OCI-LY1 (cell line): ENCODE measurements around the gene SURF4.

Experiments used
- H2AFZ ChIP-seq: fragments of 200-600 bp; sonication (generic), shearing (Covaris generic); 2 replicates; pipeline ENCODE4 v1.6.0; 2014; ENCODE audit warnings: antibody characterized with exemption, mild to moderate bottlenecking, low read length
- H3F3A ChIP-seq: fragments of 200-600 bp; sonication (generic), shearing (Covaris generic); 2 replicates; pipeline ENCODE4 v1.6.0; 2014; ENCODE audit warnings: mild to moderate bottlenecking, antibody characterized with exemption, low read length, moderate library complexity; ENCODE audit not compliant: insufficient read depth
- H3K27ac ChIP-seq: fragments of 200-600 bp; sonication (generic); 2 replicates; pipeline ENCODE4 v1.5.1; 2014; ENCODE audit warnings: low read length, mixed run types, mild to moderate bottlenecking, low read depth; ENCODE audit not compliant: poor library complexity, severe bottlenecking
- H3K27me3 ChIP-seq: fragments of 200-600 bp; sonication (generic); 2 replicates; pipeline ENCODE4 v1.6.0; 2014; ENCODE audit warnings: antibody characterized with exemption, mild to moderate bottlenecking, low read length, moderate library complexity; ENCODE audit not compliant: insufficient read depth
- H3K36me3 ChIP-seq: fragments of 200-600 bp; sonication (generic); 2 replicates; pipeline ENCODE4 v1.6.1; 2014; ENCODE audit warnings: mild to moderate bottlenecking, antibody characterized with exemption, low read length, moderate library complexity, mixed read lengths; ENCODE audit not compliant: insufficient read depth
- H3K4me1 ChIP-seq: fragments of 200-600 bp; sonication (generic); 2 replicates; pipeline ENCODE4 v1.5.1; 2014; ENCODE audit warnings: mild to moderate bottlenecking, low read length, moderate library complexity; ENCODE audit not compliant: insufficient read depth, severe bottlenecking
- H3K4me2 ChIP-seq: fragments of 200-600 bp; sonication (generic), shearing (Covaris generic); 2 replicates; pipeline ENCODE4 v1.6.1; 2014; ENCODE audit warnings: low read length
- H3K4me3 ChIP-seq: fragments of 200-600 bp; sonication (generic); 2 replicates; pipeline ENCODE4 v1.5.1; 2014; ENCODE audit warnings: low read length, low read depth, mild to moderate bottlenecking, mixed read lengths; ENCODE audit not compliant: poor library complexity, severe bottlenecking
- H3K79me2 ChIP-seq: fragments of 200-600 bp; shearing (Covaris generic); 2 replicates; pipeline ENCODE4 v1.6.1; 2016; ENCODE audit warnings: mixed run types, low read length, mixed read lengths; ENCODE audit not compliant: insufficient read depth
- H3K9ac ChIP-seq: fragments of 200-600 bp; sonication (generic), shearing (Covaris generic); 2 replicates; pipeline ENCODE4 v1.6.1; 2014; ENCODE audit warnings: mild to moderate bottlenecking, low read length, mixed read lengths
- H3K9me2 ChIP-seq: fragments of 200-600 bp; sonication (generic), shearing (Covaris generic); 2 replicates; pipeline ENCODE4 v1.6.1; 2014; ENCODE audit warnings: low read depth, mild to moderate bottlenecking, low read length, mixed read lengths
- H3K9me3 ChIP-seq: fragments of 200-600 bp; shearing (Covaris generic); 2 replicates; pipeline ENCODE4 v1.6.1; 2014; ENCODE audit warnings: low read length, mixed read lengths
- H4K20me1 ChIP-seq: fragments of 200-600 bp; sonication (generic), shearing (Covaris generic); 2 replicates; pipeline ENCODE4 v1.6.0; 2016; ENCODE audit warnings: mild to moderate bottlenecking, low read length; ENCODE audit not compliant: insufficient read depth
- EZH2 ChIP-seq: fragments of 200-600 bp; sonication (generic), shearing (Covaris generic); IDR thresholded peaks from 2 replicates; pipeline ENCODE4 v1.8.0; 2017; ENCODE audit warnings: borderline replicate concordance, mixed run types, mild to moderate bottlenecking, antibody characterized with exemption, low read length, moderate library complexity, mixed read lengths
- TF ChIP-seq, protein P1 (sequence below): fragments of 200-600 bp; sonication (generic), shearing (Covaris generic); IDR thresholded peaks from 2 replicates; pipeline ENCODE4 v1.5.1; 2017; ENCODE audit warnings: mild to moderate bottlenecking, antibody characterized with exemption, low read length, moderate library complexity, mixed read lengths

Gene SURF4

GRCh38 chr9:133347985-133348717 lies 27.7 kb downstream of the SURF4 start, which contains the start of the genes MED22 and RPL7A:
Gene MED22 (minus strand): TSS chr9:133348131. CDS start chr9:133346662, 1,469 bp downstream.
Gene RPL7A (plus strand): TSS chr9:133348218. CDS start chr9:133348244, 26 bp downstream.
- no peaks in the 10 kb centered on the region for H3K27me3 ChIP-seq
- peak within 1 kb of the TSS; percentile 98 for H3K4me3 ChIP-seq
- H3K36me3 ChIP-seq: peaks cover 79% of the 10 kb centered on the region
- H3K4me2 ChIP-seq: peak within 1 kb of the TSS; percentile 100
- peak within 1 kb of the TSS; percentile 100 for H3K9ac ChIP-seq
- H3K79me2 ChIP-seq: peaks cover 13% of the 10 kb centered on the region
- H3K9me3 ChIP-seq: no peaks in the 10 kb centered on the region
- H3K4me1 ChIP-seq: peaks cover 31% of the 10 kb centered on the region
- TF ChIP-seq, protein P1, sequence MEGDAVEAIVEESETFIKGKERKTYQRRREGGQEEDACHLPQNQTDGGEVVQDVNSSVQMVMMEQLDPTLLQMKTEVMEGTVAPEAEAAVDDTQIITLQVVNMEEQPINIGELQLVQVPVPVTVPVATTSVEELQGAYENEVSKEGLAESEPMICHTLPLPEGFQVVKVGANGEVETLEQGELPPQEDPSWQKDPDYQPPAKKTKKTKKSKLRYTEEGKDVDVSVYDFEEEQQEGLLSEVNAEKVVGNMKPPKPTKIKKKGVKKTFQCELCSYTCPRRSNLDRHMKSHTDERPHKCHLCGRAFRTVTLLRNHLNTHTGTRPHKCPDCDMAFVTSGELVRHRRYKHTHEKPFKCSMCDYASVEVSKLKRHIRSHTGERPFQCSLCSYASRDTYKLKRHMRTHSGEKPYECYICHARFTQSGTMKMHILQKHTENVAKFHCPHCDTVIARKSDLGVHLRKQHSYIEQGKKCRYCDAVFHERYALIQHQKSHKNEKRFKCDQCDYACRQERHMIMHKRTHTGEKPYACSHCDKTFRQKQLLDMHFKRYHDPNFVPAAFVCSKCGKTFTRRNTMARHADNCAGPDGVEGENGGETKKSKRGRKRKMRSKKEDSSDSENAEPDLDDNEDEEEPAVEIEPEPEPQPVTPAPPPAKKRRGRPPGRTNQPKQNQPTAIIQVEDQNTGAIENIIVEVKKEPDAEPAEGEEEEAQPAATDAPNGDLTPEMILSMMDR: no peak
- TF ChIP-seq EZH2: no peak
- peak within 1 kb of the TSS; percentile 85 for H3K27ac ChIP-seq
- H2AFZ ChIP-seq: no peak within 1 kb of the TSS
- peaks cover 16% of the 10 kb centered on the region for H3F3A ChIP-seq
- H4K20me1 ChIP-seq: no peaks in the 10 kb centered on the region
- H3K9me2 ChIP-seq: no peaks in the 10 kb centered on the region

GRCh38 chr9:133347515-133347984 lies 28.3 kb downstream of the SURF4 start:
- Histone ChIP-seq H3K4me3 (peak overlapping the region; percentile 98), H3K4me1 (peaks cover 31% of the 10 kb centered on the region), H3K9me3 (no peaks in the 10 kb centered on the region), H2AFZ (no peak overlapping the region), H3K36me3 (peaks cover 77% of the 10 kb centered on the region), H3K9me2 (no peaks in the 10 kb centered on the region), H3F3A (peaks cover 16% of the 10 kb centered on the region), H3K27ac (peak overlapping the region; percentile 85), H4K20me1 (no peaks in the 10 kb centered on the region), H3K27me3 (no peaks in the 10 kb centered on the region), H3K4me2 (peak overlapping the region; percentile 73), H3K9ac (peak overlapping the region; percentile 100), H3K79me2 (peaks cover 13% of the 10 kb centered on the region)
- TF ChIP-seq, protein P1: no peak
- TF ChIP-seq EZH2: no peak

DNA sequence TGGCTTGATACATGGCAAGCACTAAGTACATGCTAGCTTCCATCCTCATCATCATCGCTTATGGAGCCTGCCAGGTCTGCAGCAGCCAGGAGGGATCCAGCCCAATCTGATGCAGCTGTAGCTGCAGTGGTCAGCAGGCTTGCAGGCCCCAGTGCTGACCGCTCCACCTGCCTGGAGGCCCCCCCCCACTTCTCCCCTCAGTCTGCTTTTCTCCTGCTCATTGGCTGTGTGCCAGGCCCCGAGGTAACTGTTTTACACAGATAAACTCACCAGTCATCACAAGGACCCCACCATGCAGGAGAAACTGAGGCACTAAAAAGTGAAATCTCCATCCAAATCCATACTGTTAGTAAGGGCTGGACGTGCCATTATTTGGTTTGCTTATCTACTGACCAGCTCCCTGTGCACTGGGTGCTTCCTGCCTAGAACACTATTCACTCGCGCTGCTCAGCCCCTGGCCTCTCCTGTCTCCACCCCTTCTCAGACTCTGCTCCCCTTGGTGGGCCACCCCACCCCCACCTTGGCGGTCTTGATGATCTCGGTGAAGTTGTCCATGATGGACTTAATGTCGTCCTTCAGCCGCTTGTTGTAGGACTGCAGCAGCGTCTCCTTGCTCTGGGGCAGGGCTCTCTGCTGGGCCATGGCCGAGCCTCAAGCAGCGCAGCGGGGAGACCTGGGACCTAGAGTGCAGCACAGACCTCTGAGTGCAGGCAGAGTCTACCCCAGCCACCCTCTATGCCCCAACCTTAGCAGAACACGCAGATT lies 29.7 kb downstream of the SURF4 start:
- no peaks in the 10 kb centered on the region for H3K9me2 ChIP-seq
- peak overlapping the region; percentile 98 for H3K4me3 ChIP-seq
- H3K4me1 ChIP-seq: peaks cover 31% of the 10 kb centered on the region
- peaks cover 13% of the 10 kb centered on the region for H3K79me2 ChIP-seq
- H2AFZ ChIP-seq: no peak overlapping the region
- H3K9me3 ChIP-seq: no peaks in the 10 kb centered on the region
- H3K27me3 ChIP-seq: no peaks in the 10 kb centered on the region
- peak overlapping the region; percentile 91 for H3K9ac ChIP-seq
- TF ChIP-seq, protein P1: no peak
- no peak for TF ChIP-seq EZH2
- H3K4me2 ChIP-seq: peak overlapping the region; percentile 73
- no peak overlapping the region for H3K27ac ChIP-seq
- peaks cover 76% of the 10 kb centered on the region for H3K36me3 ChIP-seq
- H4K20me1 ChIP-seq: no peaks in the 10 kb centered on the region
- peaks cover 10% of the 10 kb centered on the region; the same call in 1 of the 2 replicates for H3F3A ChIP-seq
